ENCODE results near the gene LRRC56. TPM values are rescaled to one million over a fixed set of nuclear protein-coding genes. Genes with fewer than 3 reads are reported as not detected.

The LRRC56 gene
- total RNA-seq, 4 donors from 2014 or later, result 0.13 to 0.69 (median 0.20) TPM; not detected in 1

- WGBS, 2 donors (ENCODE audit: low coverage in 1 of 2), result 40% methylated on average over 5 of the region's 66 CpGs; no CpG with 5 or more reads in 1 of the 2 donors
- peaks cover 0 to 51% (median 30%) of the 10 kb centered on the region in 3 donors for H3K4me1 ChIP-seq
- H3K27me3 ChIP-seq, result peaks cover 17% of the 10 kb centered on the region
- peaks cover 0 to 39% of the 10 kb centered on the region in 2 donors for H3K36me3 ChIP-seq
- peak; percentile 4 for ATAC-seq
- TF ChIP-seq EP300 (IDR thresholded peaks at IDR 0.05) (no peak), POLR2AphosphoS5 (IDR thresholded peaks at IDR 0.05) (no peak), CTCF (IDR thresholded peaks at IDR 0.05) (no peak), POLR2A (IDR thresholded peaks at IDR 0.05) (no peak)
- no peaks in the 10 kb centered on the region for H3K9me3 ChIP-seq
- peak overlapping the region; percentile 87 to 88 for H3K4me3 ChIP-seq
- H3K27ac ChIP-seq, result peak overlapping the region in 3 of 4 donors; percentile 77 to 90 (median 89)
Measured at GRCh38 chr11:534396-535209, 2.7 kb upstream of the LRRC56 start.

GRCh38 chr11:535210-535518 is 2.2 kb upstream of the LRRC56 start:
- H3K4me3 ChIP-seq, result peak overlapping the region; percentile 87 to 88
- H3K4me1 ChIP-seq, result peaks cover 0 to 51% (median 30%) of the 10 kb centered on the region in 3 donors
- no peak for TF ChIP-seq EP300 (IDR thresholded peaks at IDR 0.05)
- no peak for TF ChIP-seq POLR2AphosphoS5 (IDR thresholded peaks at IDR 0.05)
- TF ChIP-seq POLR2A (IDR thresholded peaks at IDR 0.05), result no peak
- no peak for TF ChIP-seq CTCF (IDR thresholded peaks at IDR 0.05)
- peak overlapping the region in 3 of 4 donors; percentile 77 to 90 (median 89) for H3K27ac ChIP-seq
- H3K36me3 ChIP-seq, result peaks cover 0 to 34% of the 10 kb centered on the region in 2 donors
- WGBS, 2 donors (ENCODE audit: low coverage in 1 of 2), result no CpG with 5 or more reads among the region's 56 CpGs
- H3K27me3 ChIP-seq, result peaks cover 20% of the 10 kb centered on the region
- ATAC-seq, result peak; percentile 27
- no peaks in the 10 kb centered on the region for H3K9me3 ChIP-seq

GRCh38 chr11:535519-536454 is 1.5 kb upstream of the LRRC56 start, which contains the start of gene HRAS:
Gene HRAS (minus strand): TSS chr11:535576.
- Histone ChIP-seq H3K9me3 (no peaks in the 10 kb centered on the region), H3K27me3 (peaks cover 27% of the 10 kb centered on the region), H3K4me1 (peaks cover 0 to 51% (median 30%) of the 10 kb centered on the region in 3 donors), H3K27ac (peak within 1 kb of the TSS; percentile 16 to 90 (median 86)), H3K36me3 (peaks cover 0 to 32% of the 10 kb centered on the region in 2 donors), H3K4me3 (peak within 1 kb of the TSS; percentile 87 to 88)
- 0% methylated on average over 1 of the region's 97 CpGs; no CpG with 5 or more reads in 1 of the 2 donors for WGBS, 2 donors (ENCODE audit: low coverage in 1 of 2)
- peak; percentile 95 for ATAC-seq
- peak; percentile 35 to 41 for TF ChIP-seq POLR2A (IDR thresholded peaks at IDR 0.05)
- no peak for TF ChIP-seq EP300 (IDR thresholded peaks at IDR 0.05)
- peak; percentile 46 for TF ChIP-seq POLR2AphosphoS5 (IDR thresholded peaks at IDR 0.05)
- peak in 1 of 4 experiments; percentile 9 for TF ChIP-seq CTCF (IDR thresholded peaks at IDR 0.05)

GRCh38 chr11:537622-538430 is 499 bp downstream of the LRRC56 start:
- TF ChIP-seq EP300 (IDR thresholded peaks at IDR 0.05) (no peak), POLR2AphosphoS5 (IDR thresholded peaks at IDR 0.05) (no peak), POLR2A (IDR thresholded peaks at IDR 0.05) (no peak), CTCF (IDR thresholded peaks at IDR 0.05) (no peak)
- Histone ChIP-seq H3K4me3 (peak overlapping the region in 1 of 2 donors; percentile 87), H3K36me3 (peaks cover 0 to 12% of the 10 kb centered on the region in 2 donors), H3K27me3 (peaks cover 27% of the 10 kb centered on the region), H3K4me1 (peaks cover 0 to 45% (median 30%) of the 10 kb centered on the region in 3 donors), H3K9me3 (no peaks in the 10 kb centered on the region), H3K27ac (no peak overlapping the region)
- WGBS, 2 donors (ENCODE audit: low coverage in 1 of 2), result no CpG with 5 or more reads among the region's 19 CpGs
- ATAC-seq, result no peak

Data from gastroesophageal sphincter (tissue), 4 donors.